ENCODE results near the gene RPS17.

DNA sequence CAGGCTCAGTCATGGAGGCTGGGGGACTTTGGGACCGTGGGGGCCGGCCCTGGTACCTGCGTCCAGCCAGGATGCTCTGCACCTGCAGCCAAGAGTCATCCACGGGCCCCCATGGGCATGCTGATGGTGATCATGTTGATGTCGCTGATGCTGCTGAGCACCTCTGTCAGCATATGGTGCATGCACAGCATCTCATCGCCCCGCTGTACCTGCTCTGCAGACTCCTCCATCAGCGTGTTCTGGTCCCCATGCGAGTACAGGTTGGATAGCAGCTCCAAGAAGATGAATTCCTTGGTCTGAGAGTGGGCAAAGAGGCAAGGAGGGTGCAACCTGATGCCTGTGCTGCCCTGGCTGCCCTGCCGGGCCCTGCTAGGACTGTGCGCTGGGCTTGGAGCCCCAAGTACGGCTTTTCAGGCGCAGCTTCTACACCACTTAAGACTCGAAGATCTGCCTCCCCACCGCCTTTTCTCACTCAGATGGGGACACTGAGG is 7.2 kb downstream of the RPS17 start:
- no peak for TF ChIP-seq POLR2A (IDR thresholded peaks at IDR 0.05)
- TF ChIP-seq, protein P1, sequence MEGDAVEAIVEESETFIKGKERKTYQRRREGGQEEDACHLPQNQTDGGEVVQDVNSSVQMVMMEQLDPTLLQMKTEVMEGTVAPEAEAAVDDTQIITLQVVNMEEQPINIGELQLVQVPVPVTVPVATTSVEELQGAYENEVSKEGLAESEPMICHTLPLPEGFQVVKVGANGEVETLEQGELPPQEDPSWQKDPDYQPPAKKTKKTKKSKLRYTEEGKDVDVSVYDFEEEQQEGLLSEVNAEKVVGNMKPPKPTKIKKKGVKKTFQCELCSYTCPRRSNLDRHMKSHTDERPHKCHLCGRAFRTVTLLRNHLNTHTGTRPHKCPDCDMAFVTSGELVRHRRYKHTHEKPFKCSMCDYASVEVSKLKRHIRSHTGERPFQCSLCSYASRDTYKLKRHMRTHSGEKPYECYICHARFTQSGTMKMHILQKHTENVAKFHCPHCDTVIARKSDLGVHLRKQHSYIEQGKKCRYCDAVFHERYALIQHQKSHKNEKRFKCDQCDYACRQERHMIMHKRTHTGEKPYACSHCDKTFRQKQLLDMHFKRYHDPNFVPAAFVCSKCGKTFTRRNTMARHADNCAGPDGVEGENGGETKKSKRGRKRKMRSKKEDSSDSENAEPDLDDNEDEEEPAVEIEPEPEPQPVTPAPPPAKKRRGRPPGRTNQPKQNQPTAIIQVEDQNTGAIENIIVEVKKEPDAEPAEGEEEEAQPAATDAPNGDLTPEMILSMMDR (IDR thresholded peaks at IDR 0.05) = no peak
- TF ChIP-seq EP300 (IDR thresholded peaks at IDR 0.05) = no peak
- TF ChIP-seq POLR2AphosphoS5 (IDR thresholded peaks at IDR 0.05) = no peak

Data from sigmoid colon (tissue), 4 donors.